Measurements from ENCODE around the gene TNNI3K.

The TNNI3K gene

GRCh38 chr1:74430342-74430934 is 195.3 kb downstream of the TNNI3K start:
- no peak overlapping the region for H3K27ac ChIP-seq (replicated peaks)
- DNase-seq (ENCODE audit: low read depth in 1 of 2, low spot score in 1 of 2) = no peak
- H3K27me3 ChIP-seq (ENCODE audit: insufficient read depth, poor library complexity, severe bottlenecking) = no peaks in the 10 kb centered on the region
- no peak overlapping the region for H3K4me3 ChIP-seq (replicated peaks; ENCODE audit: insufficient read depth, low read length)
- TF ChIP-seq CTCF (IDR thresholded peaks at IDR 0.05; ENCODE audit: insufficient read depth, low read length) = no peak
- TF ChIP-seq SPI1 (IDR thresholded peaks at IDR 0.05; ENCODE audit: borderline replicate concordance, low read depth) = no peak
- no peak for TF ChIP-seq GABPA (IDR thresholded peaks at IDR 0.05; ENCODE audit: low read depth)
- TF ChIP-seq POLR2AphosphoS5 (IDR thresholded peaks at IDR 0.05; ENCODE audit: low read depth) = no peak
- TF ChIP-seq REST (IDR thresholded peaks at IDR 0.05; ENCODE audit: insufficient replicate concordance, low read depth) = no peak

- no peak for DNase-seq (ENCODE audit: low read depth in 1 of 2, low spot score in 1 of 2)
- Histone ChIP-seq H3K27ac (replicated peaks) (no peak overlapping the region), H3K27me3 (ENCODE audit: insufficient read depth, poor library complexity, severe bottlenecking) (no peaks in the 10 kb centered on the region), H3K4me3 (replicated peaks; ENCODE audit: insufficient read depth, low read length) (no peak overlapping the region)
- TF ChIP-seq CTCF (IDR thresholded peaks at IDR 0.05; ENCODE audit: insufficient read depth, low read length) (no peak), POLR2AphosphoS5 (IDR thresholded peaks at IDR 0.05; ENCODE audit: low read depth) (no peak), REST (IDR thresholded peaks at IDR 0.05; ENCODE audit: insufficient replicate concordance, low read depth) (no peak), GABPA (IDR thresholded peaks at IDR 0.05; ENCODE audit: low read depth) (no peak), SPI1 (IDR thresholded peaks at IDR 0.05; ENCODE audit: borderline replicate concordance, low read depth) (no peak)
These were observed 196.3 kb downstream of the TNNI3K start for GRCh38 chr1:74431531-74431930.

- Histone ChIP-seq H3K4me3 (replicated peaks; ENCODE audit: insufficient read depth, low read length) (no peak overlapping the region), H3K27ac (replicated peaks) (no peak overlapping the region)
- no peak for DNase-seq (ENCODE audit: low read depth in 1 of 2, low spot score in 1 of 2)
These were observed 197.1 kb downstream of the TNNI3K start for GRCh38 chr1:74432325-74432724.

More at GRCh38 chr1:74432325-74432724, 197.1 kb downstream of the TNNI3K start:
- TF ChIP-seq REST (IDR thresholded peaks at IDR 0.05; ENCODE audit: insufficient replicate concordance, low read depth) (no peak), SPI1 (IDR thresholded peaks at IDR 0.05; ENCODE audit: borderline replicate concordance, low read depth) (no peak), CTCF (IDR thresholded peaks at IDR 0.05; ENCODE audit: insufficient read depth, low read length) (no peak), POLR2AphosphoS5 (IDR thresholded peaks at IDR 0.05; ENCODE audit: low read depth) (no peak), GABPA (IDR thresholded peaks at IDR 0.05; ENCODE audit: low read depth) (no peak)
- H3K27me3 ChIP-seq (ENCODE audit: insufficient read depth, poor library complexity, severe bottlenecking) = no peaks in the 10 kb centered on the region

All from HL-60 (cell line).